T follicular helper cell (primary cell): ENCODE results near the gene ASCL3.
A peak's percentile ranks its signal among the peaks of the same experiment; 100 is the strongest.
"Not testable (repeated sequence)": the region's sequence is repeated elsewhere in the genome, so short reads cannot be mapped to it uniquely, and the experiment has no call there.

Source experiments
- DNase-seq: peaks from one replicate; pipeline ENCODE4 v3.0.0-alpha.2; 2020; ENCODE audit warnings: low read depth

ASCL3 gene

GRCh38 chr11:8947230-8947943 lies 4.6 kb upstream of the ASCL3 start:
- DNase-seq: no peak

- no peak for DNase-seq
Observed at GRCh38 chr11:8941341-8942103, 1.3 kb downstream of the ASCL3 start.

- no peak for DNase-seq
Observed at GRCh38 chr11:8937659-8938058, 5.2 kb downstream of the ASCL3 start.

GRCh38 chr11:8937159-8937558 lies 5.7 kb downstream of the ASCL3 start:
- no peak for DNase-seq

GRCh38 chr11:8935789-8936188 lies 7.0 kb downstream of the ASCL3 start:
- not testable (repeated sequence) for DNase-seq

GRCh38 chr11:8934742-8935488 lies 7.9 kb downstream of the ASCL3 start:
- no peak for DNase-seq

GRCh38 chr11:8933931-8934330 lies 8.9 kb downstream of the ASCL3 start:
- no peak for DNase-seq

- no peak for DNase-seq
Observed at GRCh38 chr11:8932564-8933180, 10.1 kb downstream of the ASCL3 start, which contains the start of gene C11orf16. C11orf16 (minus strand) TSS chr11:8932947; CDS start chr11:8932308, 639 bp downstream.

GRCh38 chr11:8930456-8931175 lies 12.2 kb downstream of the ASCL3 start:
- DNase-seq: no peak

- DNase-seq: no peak
Observed at GRCh38 chr11:8928981-8929615, 13.7 kb downstream of the ASCL3 start.

- DNase-seq: no peak
Observed at GRCh38 chr11:8928205-8928604, 14.6 kb downstream of the ASCL3 start.

- no peak for DNase-seq
Observed at GRCh38 chr11:8927233-8927632, 15.6 kb downstream of the ASCL3 start.

GRCh38 chr11:8926236-8926635 lies 16.6 kb downstream of the ASCL3 start:
- DNase-seq: no peak

- DNase-seq: no peak
Observed at GRCh38 chr11:8925711-8926110, 17.1 kb downstream of the ASCL3 start.

GRCh38 chr11:8922691-8923090 lies 20.1 kb downstream of the ASCL3 start:
- DNase-seq: no peak

GRCh38 chr11:8917157-8917825 lies 25.5 kb downstream of the ASCL3 start:
- DNase-seq: no peak

GRCh38 chr11:8914661-8915018 lies 28.2 kb downstream of the ASCL3 start:
- no peak for DNase-seq

GRCh38 chr11:8913961-8914660 lies 28.7 kb downstream of the ASCL3 start:
- DNase-seq: peak; percentile 20

- peak; percentile 66 for DNase-seq
Observed at GRCh38 chr11:8911029-8911823, 31.6 kb downstream of the ASCL3 start, which contains the start of gene AKIP1. AKIP1 (plus strand) TSS chr11:8911189; CDS start chr11:8911450, 261 bp downstream.
